ENCODE measurements around the gene LTBP1. TPM values are rescaled to one million over a fixed set of nuclear protein-coding genes. Genes with fewer than 3 reads are reported as not detected.

LTBP1 gene
- total RNA-seq, 2 experiments from 2014 or later, result 61.1 to 82.6 TPM

GRCh38 chr2:33033606-33034081, 86.9 kb downstream of the LTBP1 start:
- Histone ChIP-seq H3K4me3 (ENCODE audit: low read depth, low read length, poor library complexity, severe bottlenecking) (no peak overlapping the region), H3K4me1 (ENCODE audit: insufficient read depth, low read length, poor library complexity, severe bottlenecking) (peaks cover 26% of the 10 kb centered on the region), H3K9me3 (ENCODE audit: low read length) (no peaks in the 10 kb centered on the region), H3K9me2 (ENCODE audit: insufficient read depth, low read length) (no peaks in the 10 kb centered on the region), H3K4me2 (ENCODE audit: low read length) (peak overlapping the region; percentile 5; the same call in 1 of the 2 replicates), H3K79me2 (ENCODE audit: insufficient read depth, low read depth, low read length) (peaks cover 30% of the 10 kb centered on the region; the same call in 1 of the 2 replicates), H3K27ac (ENCODE audit: low read depth, low read length, poor library complexity, severe bottlenecking) (no peak overlapping the region), H2AFZ (ENCODE audit: low read length) (0 out of 2 replicates have a peak overlapping the region, but pooled peaks have one; percentile 17), H4K20me1 (ENCODE audit: insufficient read depth, low read length) (no peaks in the 10 kb centered on the region), H3K36me3 (ENCODE audit: insufficient read depth, low read length) (peaks cover 38% of the 10 kb centered on the region)
- intact Hi-C loops (cut with micrococcal nuclease; ENCODE audit: unreplicated experiment), result loop anchor here (1.0 to 5.0 kb wide), 2 partner anchors 86 to 260 kb away; partner anchors contain the start of gene LTBP1
- peak; percentile 69 for DNase-seq (ENCODE audit: low spot score)
- POLR2A ChIA-PET, result interaction anchor here (0.6 to 5.8 kb wide), 15 partner anchors 9 to 263 kb away, joined by 3 to 33 read pairs (median 4); no protein-coding TSS in a partner anchor
- TF ChIP-seq CTCF (conservative IDR thresholded peaks at IDR 0.05; ENCODE audit: low read length), result peak; percentile 87
- no peak for TF ChIP-seq EZH2phosphoT487 (IDR thresholded peaks at IDR 0.05; ENCODE audit: borderline replicate concordance, low read depth, low read length)
- BruUV-seq (replicated peaks), result no TSS peak
- CTCF ChIA-PET (ENCODE audit: unreplicated experiment), result interaction anchor here (1.0 kb wide), 1 partner anchor 15 kb away, joined by 3 read pairs; no protein-coding TSS in a partner anchor

- Histone ChIP-seq H3K79me2 (ENCODE audit: insufficient read depth, low read depth, low read length) (peaks cover 34% of the 10 kb centered on the region; the same call in 1 of the 2 replicates), H3K9me2 (ENCODE audit: insufficient read depth, low read length) (no peaks in the 10 kb centered on the region), H3K4me3 (ENCODE audit: low read depth, low read length, poor library complexity, severe bottlenecking) (no peak overlapping the region), H3K27ac (ENCODE audit: low read depth, low read length, poor library complexity, severe bottlenecking) (no peak overlapping the region), H4K20me1 (ENCODE audit: insufficient read depth, low read length) (no peaks in the 10 kb centered on the region), H3K36me3 (ENCODE audit: insufficient read depth, low read length) (peaks cover 41% of the 10 kb centered on the region), H3K4me2 (ENCODE audit: low read length) (no peak overlapping the region), H3K4me1 (ENCODE audit: insufficient read depth, low read length, poor library complexity, severe bottlenecking) (peaks cover 33% of the 10 kb centered on the region), H2AFZ (ENCODE audit: low read length) (no peak overlapping the region), H3K9me3 (ENCODE audit: low read length) (no peaks in the 10 kb centered on the region)
- no peak for DNase-seq (ENCODE audit: low spot score)
- TF ChIP-seq EZH2phosphoT487 (IDR thresholded peaks at IDR 0.05; ENCODE audit: borderline replicate concordance, low read depth, low read length), result no peak
- TF ChIP-seq CTCF (conservative IDR thresholded peaks at IDR 0.05; ENCODE audit: low read length), result peak; percentile 63
- POLR2A ChIA-PET, result interaction anchor here (0.6 to 5.8 kb wide), 8 partner anchors 8 to 114 kb away, joined by 3 to 33 read pairs (median 4); no protein-coding TSS in a partner anchor
- CTCF ChIA-PET (ENCODE audit: unreplicated experiment), result no interaction called here
- no TSS peak for BruUV-seq (replicated peaks)
- intact Hi-C loops (cut with micrococcal nuclease; ENCODE audit: unreplicated experiment), result loop anchor here (5.0 kb wide), 3 partner anchors 87 to 338 kb away; partner anchors contain the start of gene LTBP1
Observed at GRCh38 chr2:33034784-33035183, 88.0 kb downstream of the LTBP1 start.

- H2AFZ ChIP-seq (ENCODE audit: low read length), result no peak overlapping the region
- H3K4me1 ChIP-seq (ENCODE audit: insufficient read depth, low read length, poor library complexity, severe bottlenecking), result peaks cover 26% of the 10 kb centered on the region
- no peak for TF ChIP-seq EZH2phosphoT487 (IDR thresholded peaks at IDR 0.05; ENCODE audit: borderline replicate concordance, low read depth, low read length)
- TF ChIP-seq CTCF (conservative IDR thresholded peaks at IDR 0.05; ENCODE audit: low read length), result no peak
- H3K4me2 ChIP-seq (ENCODE audit: low read length), result peak overlapping the region; percentile 16; the same call in 1 of the 2 replicates
- peaks cover 34% of the 10 kb centered on the region; the same call in 1 of the 2 replicates for H3K79me2 ChIP-seq (ENCODE audit: insufficient read depth, low read depth, low read length)
- POLR2A ChIA-PET, result no interaction called here
- H3K27ac ChIP-seq (ENCODE audit: low read depth, low read length, poor library complexity, severe bottlenecking), result no peak overlapping the region
- CTCF ChIA-PET (ENCODE audit: unreplicated experiment), result interaction anchor here (0.6 kb wide), 1 partner anchor 19 kb away, joined by 3 read pairs; no protein-coding TSS in a partner anchor
- no TSS peak for BruUV-seq (replicated peaks)
- peaks cover 63% of the 10 kb centered on the region for H3K36me3 ChIP-seq (ENCODE audit: insufficient read depth, low read length)
- H3K9me3 ChIP-seq (ENCODE audit: low read length), result no peaks in the 10 kb centered on the region
- DNase-seq (ENCODE audit: low spot score), result no peak
- no peaks in the 10 kb centered on the region for H3K9me2 ChIP-seq (ENCODE audit: insufficient read depth, low read length)
- H3K4me3 ChIP-seq (ENCODE audit: low read depth, low read length, poor library complexity, severe bottlenecking), result no peak overlapping the region
- H4K20me1 ChIP-seq (ENCODE audit: insufficient read depth, low read length), result no peaks in the 10 kb centered on the region
- intact Hi-C loops (cut with micrococcal nuclease; ENCODE audit: unreplicated experiment), result loop anchor here (2.0 to 5.0 kb wide), 3 partner anchors 49 to 334 kb away; no protein-coding TSS in a partner anchor
Observed at GRCh38 chr2:33038230-33038629, 91.5 kb downstream of the LTBP1 start.
